ENCODE results near the gene RBM47.
"Not testable (repeated sequence)": the region's sequence is repeated elsewhere in the genome, so short reads cannot be mapped to it uniquely, and the experiment has no call there.

The RBM47 gene

DNA sequence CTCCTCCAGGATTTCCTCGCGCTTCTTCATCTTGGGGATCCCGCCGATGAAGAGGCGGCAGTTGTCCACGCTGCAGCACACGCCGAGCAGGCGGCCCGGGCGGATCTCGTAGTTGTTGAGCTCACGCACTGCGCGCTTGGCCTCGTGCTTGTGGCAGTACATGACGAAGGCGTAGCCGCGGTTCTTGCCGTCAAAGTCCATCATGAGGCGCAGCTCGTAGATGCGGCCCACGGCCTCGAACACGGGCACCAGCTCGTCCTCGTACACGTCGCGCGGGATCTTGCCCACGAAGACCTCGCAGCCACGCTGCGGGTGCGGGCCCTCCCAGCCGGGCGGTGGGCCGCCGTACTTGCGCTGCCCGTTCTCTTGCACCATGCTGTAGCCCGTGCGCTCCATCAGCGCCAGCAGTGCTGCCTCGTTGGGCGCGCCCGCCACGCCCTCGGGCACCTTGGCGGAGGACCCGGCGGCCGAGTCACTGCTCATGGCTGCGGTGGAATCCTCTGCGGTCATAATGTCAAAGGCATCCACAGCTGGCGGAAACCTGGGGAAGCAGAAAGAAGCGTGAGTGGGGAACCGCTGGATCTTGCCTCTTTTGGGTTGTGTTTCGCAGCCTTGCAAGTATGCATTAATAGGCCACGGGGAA lies 191.2 kb downstream of the RBM47 start:
- no peak for FAIRE-seq

DNA sequence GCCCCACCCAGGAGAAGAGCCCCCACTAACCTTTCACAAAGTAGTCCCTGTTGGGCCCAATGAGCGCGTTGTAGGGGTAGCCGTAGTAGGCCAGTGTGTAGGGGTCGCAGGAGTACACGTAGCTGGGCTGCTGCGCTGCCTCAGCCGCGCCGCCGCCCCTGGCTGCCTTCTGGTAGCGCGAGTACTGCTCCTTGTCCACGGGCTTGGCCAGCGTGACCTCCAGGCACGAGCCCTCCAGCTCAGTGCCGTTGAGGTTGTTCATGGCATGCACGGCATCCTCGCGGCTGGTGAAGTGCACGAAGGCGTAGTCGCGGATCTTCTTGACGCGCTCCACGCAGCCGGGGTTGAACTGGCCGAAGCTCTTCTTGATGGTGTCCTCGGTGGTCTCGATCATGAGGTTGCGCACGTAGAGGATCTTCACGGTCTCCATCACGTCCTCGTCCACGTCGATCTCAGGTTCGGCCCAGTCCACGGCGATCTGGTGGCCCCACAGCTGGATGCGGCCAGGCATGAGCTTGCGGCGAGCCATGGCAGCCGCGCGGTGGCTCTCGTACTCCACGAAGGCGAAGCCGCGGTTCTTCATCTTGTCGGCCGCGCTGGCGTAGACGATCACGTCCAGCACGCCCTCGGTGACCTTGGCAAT lies 191.8 kb downstream of the RBM47 start:
- no peak for FAIRE-seq

DNA sequence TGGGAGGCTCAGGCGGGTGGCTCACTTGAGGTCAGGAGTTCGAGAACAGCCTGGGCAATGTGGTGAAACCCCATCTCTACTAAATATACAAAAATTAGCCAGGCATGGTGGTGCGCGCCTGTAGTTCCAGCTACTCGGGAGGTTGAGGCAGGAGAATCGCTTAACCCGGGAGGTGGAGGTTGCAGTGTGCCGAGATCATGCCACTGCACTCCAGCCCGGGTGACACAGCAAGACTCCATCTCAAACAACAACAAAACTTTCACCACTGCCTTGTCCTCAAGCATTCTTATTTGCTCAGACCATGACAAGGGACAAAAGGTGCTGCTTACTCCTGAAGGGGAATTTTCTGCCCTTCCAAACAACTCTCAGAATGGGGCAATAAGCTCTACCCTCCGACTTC lies 194.4 kb downstream of the RBM47 start:
- FAIRE-seq, result not testable (repeated sequence)

DNA sequence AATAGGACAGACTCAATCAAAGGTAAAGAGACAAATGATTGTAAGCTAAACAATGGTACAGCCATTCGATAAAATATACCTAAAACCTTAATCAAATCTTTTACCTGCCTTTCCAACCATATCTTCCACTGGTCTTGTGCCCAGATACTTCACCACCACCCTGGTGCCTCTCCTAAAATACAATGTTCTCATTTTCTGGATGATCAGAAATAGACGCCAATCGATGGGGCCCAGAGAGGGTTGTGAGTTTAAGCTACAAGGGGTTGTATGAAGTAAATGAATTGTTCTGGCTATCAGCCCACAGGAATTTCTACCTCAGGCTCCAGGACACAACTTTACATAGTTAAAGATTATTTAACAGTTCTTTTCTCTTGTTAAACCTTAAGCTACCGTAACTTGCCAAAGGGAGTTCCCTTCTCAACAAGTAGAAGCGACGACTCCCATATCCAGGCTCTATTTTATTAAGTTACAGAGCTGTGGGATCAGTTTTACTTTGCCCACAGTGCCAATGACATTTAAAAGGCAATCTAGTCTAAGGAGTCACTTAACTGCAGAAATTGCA lies 195.5 kb downstream of the RBM47 start:
- FAIRE-seq, result no peak

DNA sequence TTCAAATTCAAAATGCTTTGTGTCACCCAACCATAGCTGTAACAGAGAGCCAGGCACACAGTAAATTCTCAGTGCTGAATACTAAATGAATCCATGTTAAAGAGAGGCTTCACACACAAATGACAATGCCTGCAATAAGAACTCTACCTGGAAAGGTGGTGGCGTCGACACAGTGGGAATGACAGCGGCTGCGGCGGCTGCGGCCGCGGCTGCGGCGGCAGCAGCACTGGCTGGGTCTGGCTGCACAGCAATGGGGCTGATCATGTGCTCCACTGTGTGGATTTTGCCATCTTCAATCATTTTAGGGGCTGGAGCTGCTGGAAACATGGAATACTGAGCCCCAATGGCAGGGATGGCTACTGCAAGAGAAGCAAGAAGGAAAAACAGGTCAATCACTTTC lies 197.2 kb downstream of the RBM47 start:
- no peak for FAIRE-seq

DNA sequence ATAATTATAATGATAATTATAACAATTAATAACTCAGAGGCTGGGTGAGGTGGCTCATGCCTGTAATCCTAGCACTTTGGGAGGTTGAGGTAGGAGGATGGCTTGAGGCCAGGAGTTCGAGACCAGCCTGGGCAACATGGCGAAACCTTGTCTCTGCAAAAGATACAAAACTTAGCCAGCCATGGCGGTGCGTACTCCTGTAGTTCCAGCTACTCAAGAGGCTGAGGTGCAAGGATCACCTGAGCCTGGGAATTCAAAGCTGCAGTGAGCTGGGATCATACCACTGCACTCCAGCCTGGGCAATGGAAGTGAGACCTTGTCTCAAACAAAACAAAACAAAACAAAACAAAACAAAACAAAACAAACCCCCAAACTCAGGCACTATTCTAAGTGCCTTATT lies 201.8 kb downstream of the RBM47 start:
- FAIRE-seq, result not testable (repeated sequence)

DNA sequence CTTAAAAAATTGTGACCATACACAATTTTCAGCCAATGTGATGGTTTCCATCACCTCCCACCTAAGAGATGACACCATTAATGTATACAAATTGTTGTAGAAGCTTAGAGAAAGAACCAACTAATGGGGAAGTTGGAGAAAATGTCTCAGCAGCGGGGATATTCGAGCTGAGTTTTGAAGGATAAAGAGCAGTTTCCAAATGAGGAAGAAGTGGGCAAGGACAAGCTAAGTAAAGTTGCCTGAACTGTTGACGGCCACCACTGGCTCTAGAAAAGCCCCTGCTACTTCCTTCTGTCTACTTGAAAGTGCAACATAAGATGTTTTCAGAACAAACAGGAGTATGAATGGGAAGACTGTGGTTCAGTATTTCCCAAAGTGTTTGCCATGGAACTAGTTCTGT lies 202.5 kb downstream of the RBM47 start:
- no peak for FAIRE-seq

DNA sequence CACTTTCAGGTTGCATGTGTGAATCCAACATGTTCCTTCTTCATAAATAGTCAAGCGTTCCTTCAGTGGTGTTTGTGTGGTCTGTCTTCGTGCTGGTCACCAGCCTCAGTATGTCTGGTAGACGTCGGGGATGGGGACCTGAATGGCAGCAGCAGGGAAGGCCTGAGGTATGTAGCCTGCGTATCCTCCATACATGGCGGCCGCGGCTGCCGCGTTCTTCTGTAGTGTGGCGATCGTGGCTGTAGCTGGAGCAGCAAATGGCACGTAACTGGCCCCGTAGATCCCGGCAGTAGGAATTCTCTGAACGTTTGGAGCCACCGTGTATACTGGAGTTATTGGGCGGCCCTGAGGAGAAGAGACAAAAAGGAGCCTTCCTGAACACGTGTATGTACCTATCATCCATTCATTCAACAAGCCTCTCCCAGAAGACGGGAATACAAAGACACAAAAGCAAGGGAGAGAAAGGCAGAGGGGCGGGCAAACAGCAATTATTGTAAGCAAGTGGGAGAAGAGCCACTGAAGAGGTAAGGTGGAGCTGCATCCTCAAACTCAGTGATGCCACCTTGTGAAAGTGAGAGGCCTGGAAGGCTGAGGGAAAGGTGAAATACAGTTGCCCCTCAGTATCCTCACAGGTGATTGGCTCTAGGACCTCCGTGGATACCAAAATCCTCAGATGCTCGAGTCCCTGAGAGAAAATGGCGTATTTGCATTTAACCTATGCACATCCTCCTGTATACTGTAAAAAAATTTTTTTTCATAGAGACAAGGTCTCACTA lies 203.7 kb downstream of the RBM47 start:
- FAIRE-seq, result no peak

DNA sequence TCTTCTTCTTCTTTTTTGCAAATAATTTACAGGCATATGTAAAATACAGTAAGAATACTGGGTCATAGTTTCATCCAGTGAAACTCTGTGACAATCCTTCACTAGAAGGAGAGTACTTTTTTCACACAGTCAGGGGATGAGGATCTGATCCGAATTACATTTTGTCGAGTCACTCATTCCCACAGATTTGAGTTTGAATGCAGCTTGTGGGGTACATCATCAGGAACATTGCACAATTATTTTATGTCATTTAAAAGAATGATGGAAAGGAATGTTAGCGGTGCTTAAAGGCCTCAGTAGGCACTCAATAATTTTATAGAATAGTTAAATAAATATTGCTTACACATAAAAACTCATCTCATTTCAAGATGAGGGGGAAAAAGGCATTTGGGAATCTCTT lies 205.9 kb downstream of the RBM47 start:
- no peak for FAIRE-seq

DNA sequence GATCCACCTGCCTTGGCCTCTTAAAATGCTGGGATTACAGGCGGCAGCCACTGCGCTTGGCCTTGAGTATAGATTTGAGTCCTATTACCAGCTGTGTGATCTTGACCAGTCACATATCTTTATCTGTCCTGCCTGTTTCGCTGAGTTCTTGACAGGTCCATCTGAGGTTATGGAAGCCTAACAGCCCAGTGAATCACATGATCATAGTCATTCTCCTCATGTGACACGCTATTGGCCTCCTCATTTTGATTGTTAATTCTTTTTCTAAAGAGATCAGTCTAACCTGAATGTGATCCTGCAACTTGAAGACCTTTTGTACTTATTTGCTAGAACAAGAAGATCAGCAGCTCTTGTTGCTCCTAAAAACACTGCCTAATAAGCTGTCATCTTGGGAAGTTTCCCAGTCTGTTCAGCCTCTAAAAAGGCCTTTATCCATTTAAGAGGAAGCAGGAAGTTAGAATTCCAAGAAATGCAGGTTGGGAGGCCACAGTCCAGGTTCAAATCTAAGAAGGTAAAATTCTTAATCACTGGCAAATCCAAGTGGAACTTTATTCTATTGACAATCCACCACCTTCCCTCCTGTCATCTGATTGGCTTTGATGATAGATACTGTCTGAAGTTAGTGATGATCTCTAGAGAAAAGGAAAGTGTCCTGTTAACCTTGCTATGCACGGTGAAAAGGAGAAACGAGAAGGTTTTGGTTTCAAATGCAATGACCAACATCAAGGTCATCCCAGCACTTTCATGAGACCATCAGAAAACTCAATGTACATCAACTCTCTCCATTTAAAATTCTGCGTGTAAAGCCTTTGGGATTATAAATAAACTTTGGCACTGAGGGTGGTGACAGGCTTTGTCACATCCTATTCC lies 207.6 kb downstream of the RBM47 start:
- no peak for FAIRE-seq

DNA sequence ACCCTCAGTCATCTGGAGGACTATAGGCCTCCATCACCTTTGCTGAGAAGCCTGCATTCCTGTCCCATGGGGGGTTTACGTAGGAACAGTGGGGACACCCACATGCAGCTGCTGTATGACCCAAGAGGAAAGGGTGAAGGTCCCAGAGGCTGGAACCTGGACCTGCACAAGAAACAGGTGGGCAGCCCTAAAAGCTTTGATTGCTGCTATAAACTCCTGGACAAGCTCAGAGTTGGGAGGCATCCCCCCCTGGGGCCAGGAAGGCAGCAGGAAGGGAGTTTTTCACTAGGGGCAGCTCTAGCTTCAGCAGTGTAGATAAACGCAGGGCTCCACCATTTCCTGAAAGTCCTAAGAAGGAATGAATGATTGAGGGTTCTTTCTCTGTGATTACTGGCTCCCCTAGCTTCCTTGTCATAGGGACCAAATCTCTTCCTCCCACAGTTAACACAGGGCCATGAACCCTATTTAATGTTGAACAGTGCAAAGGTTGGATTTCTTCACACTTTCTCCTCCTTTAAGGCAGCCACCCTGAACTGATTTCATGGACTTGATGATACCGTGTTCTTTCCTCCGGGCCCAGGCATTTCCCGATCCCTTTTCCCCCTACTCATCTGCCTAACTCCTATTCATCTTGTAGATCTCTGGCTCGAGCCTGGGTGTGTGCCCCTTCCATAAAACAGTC lies 210.3 kb downstream of the RBM47 start:
- FAIRE-seq, result no peak

DNA sequence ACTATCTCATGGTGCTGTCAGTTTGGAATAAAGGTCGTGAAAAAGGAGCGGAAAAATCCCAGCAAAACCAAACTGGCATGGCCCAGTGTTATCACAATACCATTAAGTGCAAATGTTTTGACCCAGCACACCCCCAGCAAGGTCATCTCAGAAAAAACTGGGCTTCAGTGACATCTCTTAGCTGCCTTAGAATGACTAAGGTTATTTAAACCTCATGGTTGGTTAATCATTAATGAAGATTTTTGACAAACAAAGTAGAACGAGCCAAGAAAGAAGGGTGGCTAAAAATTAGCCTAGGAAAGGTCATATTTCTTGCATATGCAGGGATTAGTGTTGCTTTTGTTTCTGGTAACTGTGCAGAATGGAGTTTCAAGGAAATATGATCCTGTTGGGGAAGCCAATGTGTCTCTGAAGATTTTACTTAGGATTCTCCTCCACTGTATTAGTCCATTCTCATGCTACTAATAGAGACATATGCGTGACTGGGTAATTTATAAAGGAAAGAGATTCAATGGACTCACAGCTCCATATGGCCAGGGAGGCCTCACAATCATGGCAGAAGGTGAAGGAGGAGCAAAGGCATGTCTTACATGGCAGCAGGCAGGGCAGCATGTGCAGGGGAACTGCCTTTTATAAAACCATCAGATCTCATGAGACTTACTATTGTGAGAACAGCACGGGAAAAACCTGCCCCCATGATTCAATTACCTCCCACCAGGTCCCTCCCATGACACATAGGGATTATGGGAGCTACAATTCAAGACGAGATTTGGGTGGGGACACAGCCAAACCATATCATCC lies 211.0 kb downstream of the RBM47 start:
- FAIRE-seq, result no peak

DNA sequence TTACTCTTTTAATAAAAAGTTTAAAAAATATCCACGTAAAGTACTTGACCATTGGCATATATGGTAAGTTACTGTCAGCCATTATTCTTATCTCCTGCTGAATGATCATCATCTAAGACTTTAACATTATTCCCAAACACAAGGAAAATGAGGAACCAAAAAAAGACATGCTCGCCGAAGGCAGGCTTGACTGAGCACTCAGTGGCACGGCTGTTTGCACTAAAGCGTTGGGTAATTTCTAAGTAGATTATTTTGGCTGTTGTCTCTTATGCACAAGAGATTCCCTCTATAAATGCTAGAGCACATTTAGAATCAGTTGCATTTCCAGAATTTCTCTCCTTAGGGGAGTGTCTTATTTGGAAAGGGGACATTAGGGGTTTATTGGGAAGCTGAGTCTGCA lies 211.7 kb downstream of the RBM47 start:
- FAIRE-seq, result no peak

DNA sequence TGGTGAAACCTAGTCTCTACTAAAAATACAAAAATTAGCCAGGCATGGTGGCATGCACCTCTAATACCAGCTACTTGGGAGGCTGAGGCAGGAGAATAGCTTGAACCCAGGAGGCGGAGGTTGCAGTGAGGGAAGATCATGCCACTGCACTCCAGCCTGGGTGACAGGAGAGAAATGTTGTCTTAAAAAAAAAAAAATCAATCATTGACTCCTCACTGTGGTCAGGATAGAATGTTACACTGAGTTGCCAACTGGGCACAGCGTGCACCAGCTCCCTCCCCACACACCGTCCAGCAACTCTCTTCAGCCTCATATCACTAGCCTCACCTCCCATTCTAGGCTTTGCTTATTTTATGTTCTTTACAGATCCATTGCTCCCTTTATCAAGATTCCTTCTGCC lies 215.0 kb downstream of the RBM47 start:
- FAIRE-seq, result no peak

DNA sequence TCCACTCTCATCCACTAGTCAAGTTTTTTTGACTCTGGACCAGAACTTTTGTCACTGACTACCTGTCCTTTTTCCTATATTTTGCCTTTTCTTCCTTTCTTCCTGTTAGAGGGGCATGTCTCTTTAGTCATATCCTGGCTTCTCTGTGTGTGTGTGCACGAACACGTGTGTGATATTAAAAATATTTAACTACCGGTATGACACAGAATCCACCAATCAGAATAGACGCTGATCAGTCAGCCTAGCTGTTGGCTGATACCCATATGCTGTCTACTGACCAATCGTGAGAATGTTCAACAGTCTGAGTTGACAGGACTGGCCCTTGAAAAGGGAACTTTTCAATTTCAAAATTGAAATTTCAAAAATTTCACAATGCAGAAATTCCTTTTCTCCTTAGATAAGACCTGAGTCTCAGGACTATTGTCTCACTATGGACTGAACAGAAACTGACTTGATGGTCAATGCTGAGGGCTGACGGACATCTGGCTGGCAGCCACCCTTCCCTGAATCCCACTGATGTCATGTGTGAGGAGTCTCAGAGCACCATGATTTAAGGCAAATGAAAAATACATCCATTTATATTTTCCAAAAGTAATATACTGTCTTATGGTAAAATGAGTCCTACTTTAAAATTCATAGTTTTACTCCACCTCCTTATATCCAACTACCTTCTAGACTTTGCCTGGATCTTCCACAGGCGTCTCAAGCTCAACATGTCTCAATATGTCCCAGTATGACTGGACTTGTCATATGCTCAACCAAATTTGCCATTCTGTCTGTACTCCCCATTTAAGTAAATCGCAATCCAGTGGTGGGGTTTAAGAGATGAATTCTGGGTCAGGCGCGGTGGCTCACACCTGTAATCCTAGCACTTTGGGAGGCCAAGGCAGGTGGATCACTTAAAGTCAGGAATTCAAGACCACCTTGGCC lies 216.5 kb downstream of the RBM47 start:
- no peak for FAIRE-seq

DNA sequence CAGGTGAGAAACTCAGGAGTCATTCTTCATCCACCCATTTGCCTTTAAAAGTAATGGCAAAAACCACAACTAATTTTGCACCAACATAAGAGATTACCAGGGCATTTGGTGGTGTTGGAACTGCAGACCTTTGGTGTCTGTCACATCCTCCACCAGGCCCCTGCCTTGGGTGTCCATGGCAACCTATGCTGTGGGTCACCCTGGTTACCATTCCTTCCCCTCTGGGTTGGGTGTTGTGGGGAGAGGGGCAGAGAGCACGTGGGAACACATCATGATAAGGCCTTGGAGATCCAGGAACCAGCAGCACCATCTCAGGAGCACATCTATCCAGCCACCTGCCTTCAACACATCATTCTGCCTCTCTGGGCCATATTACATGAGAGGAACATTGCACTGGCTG lies 217.3 kb downstream of the RBM47 start:
- FAIRE-seq, result no peak

DNA sequence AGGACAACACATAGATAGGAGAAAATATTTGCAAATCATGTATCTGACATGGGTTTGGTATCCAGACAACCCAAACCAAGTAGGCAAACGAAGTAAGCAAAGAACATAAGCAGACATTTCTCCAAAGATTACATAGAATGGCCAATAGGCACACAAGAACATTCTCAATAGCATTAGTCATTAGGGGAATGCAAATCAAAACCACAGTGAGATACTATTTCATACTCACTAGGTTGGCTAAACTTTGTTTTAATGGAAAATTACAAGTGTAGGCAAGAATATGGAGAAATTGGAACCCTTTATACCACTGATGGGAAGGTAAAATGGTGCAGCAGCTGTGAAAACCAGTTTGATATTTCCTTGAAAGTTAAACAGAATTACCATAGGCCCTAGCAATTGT lies 219.8 kb downstream of the RBM47 start:
- no peak for FAIRE-seq

DNA sequence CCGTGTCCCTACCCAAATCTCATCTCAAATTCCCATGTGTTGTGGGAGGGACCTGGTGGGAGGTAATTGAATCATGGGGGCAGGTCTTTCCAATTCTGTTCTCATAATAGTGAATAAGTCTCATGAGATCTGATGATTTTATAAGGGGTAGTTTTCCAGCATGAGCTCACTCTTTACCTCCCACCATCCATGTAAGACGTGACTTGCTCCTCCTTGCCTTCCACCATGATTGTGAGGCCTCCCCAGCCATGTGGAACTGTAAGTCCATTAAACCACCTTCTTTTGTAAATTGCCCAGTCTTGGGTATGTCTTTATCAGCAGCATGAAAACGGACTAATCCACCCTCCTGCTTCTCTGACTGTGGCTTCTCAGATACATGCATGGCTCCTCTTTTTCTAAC lies 222.2 kb downstream of the RBM47 start:
- not testable (repeated sequence) for FAIRE-seq

DNA sequence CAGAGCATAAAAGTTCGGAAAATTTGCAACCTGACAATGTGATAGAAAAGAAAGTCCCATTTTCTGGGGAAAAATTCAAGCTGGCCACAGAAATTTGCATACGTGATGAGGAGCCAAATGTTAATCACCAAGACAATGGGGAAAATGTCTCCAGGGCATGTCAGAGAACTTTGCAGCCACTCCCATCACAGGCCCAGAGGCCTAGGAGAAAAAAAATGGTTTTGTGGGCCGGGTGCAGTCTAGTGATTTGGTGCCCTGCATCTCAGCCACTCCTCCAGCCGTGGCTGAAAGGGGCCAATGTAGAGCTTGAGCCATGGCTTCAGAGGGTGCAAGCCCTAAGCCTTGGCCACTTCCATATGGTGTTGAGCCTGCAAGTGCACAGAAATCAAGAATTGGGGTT lies 223.3 kb downstream of the RBM47 start:
- FAIRE-seq, result no peak

DNA sequence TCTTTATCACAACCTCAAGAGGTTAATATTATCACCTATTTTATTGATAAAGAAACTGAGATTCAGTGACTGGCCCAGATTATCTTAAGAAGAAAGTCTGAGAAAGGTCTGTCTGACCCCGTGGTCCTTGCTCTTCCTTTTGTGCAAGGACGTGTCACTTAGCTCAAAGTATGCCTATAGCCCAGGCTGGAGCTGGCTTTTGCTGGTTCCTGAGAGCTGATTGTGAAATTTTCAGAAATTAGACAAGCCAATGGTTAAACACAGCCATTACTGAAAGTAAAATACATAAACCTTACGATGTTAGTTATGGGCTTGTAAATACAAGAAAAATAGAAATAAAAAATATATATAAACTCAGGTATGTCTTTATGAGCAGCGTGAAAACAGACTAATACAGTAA lies 224.5 kb downstream of the RBM47 start:
- no peak for FAIRE-seq

All from endometrium (tissue), 2 donors.